Measurements from ENCODE around the gene MACROD2.

DNA sequence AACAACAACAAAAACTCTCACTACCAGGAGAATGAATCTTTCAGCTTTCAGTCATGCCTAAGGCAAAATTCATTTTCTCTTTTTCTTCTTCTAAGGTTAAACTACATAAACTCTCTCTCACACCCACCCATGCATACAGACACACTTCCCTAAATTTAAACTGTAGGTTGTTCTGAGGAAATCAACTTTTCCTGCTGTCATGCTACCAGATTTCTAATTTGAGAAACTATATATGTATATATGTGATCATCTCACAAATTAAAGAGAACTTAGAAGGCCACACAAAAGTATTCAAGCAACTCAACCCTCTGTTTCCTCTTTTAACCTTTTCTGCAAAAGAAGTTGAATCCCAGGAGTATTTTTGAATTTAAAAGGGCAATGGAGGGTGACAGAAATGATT lies 2045.4 kb downstream of the MACROD2 start:
- TF ChIP-seq ZNF274 (IDR thresholded peaks at IDR 0.05; ENCODE audit: low read depth, low read length): no peak
- no peak for TF ChIP-seq YY1 (IDR thresholded peaks at IDR 0.05; ENCODE audit: insufficient read depth, insufficient read length)
